ENCODE results near the gene NTN1. TPM values are rescaled to one million over a fixed set of nuclear protein-coding genes. Genes with fewer than 3 reads are reported as not detected.

The NTN1 gene
- total RNA-seq, 2 experiments from 2014 or later: not detected

DNA sequence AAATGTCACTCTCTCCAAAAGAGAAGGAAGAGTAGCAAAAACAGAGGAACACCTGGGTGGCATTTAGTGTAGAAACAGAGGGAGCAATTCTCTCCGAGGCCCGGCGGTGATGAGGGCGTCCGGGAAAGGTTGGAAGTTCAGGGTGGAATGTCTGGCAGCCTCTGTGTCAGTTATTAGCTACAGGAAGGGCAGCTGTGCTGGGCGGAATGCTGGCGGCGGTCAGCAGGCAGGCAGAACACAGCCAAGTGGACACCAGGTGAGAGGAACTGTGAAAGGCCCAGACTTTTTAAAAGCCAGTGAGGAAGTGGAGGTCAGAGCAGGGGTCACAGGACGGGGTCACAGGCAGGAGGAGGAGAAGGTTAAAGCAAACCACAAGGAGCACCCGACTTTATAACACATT, 238.1 kb downstream of the NTN1 start:
- no peaks in the 10 kb centered on the region for H4K20me1 ChIP-seq (ENCODE audit: insufficient read depth, low read length)
- H3K79me2 ChIP-seq (ENCODE audit: insufficient read depth, low read depth, low read length): no peaks in the 10 kb centered on the region
- DNase-seq (ENCODE audit: low spot score): no peak
- H3K4me2 ChIP-seq (ENCODE audit: low read length): no peak overlapping the region
- no peaks in the 10 kb centered on the region for H3K4me1 ChIP-seq (ENCODE audit: insufficient read depth, low read length, poor library complexity, severe bottlenecking)
- H3K4me3 ChIP-seq (ENCODE audit: low read depth, low read length, poor library complexity, severe bottlenecking): no peak overlapping the region
- H2AFZ ChIP-seq (ENCODE audit: low read length): no peak overlapping the region
- intact Hi-C loops (cut with micrococcal nuclease; ENCODE audit: unreplicated experiment): no loop called here
- no peaks in the 10 kb centered on the region for H3K9me3 ChIP-seq (ENCODE audit: low read length)
- POLR2A ChIA-PET: no interaction called here
- BruUV-seq (replicated peaks): no TSS peak
- H3K9me2 ChIP-seq (ENCODE audit: insufficient read depth, low read length): no peaks in the 10 kb centered on the region
- no peak overlapping the region for H3K27ac ChIP-seq (ENCODE audit: low read depth, low read length, poor library complexity, severe bottlenecking)
- no peaks in the 10 kb centered on the region for H3K36me3 ChIP-seq (ENCODE audit: insufficient read depth, low read length)
- CTCF ChIA-PET (ENCODE audit: unreplicated experiment): no interaction called here
- no peak for TF ChIP-seq EZH2phosphoT487 (IDR thresholded peaks at IDR 0.05; ENCODE audit: borderline replicate concordance, low read depth, low read length)
- TF ChIP-seq, protein P1, sequence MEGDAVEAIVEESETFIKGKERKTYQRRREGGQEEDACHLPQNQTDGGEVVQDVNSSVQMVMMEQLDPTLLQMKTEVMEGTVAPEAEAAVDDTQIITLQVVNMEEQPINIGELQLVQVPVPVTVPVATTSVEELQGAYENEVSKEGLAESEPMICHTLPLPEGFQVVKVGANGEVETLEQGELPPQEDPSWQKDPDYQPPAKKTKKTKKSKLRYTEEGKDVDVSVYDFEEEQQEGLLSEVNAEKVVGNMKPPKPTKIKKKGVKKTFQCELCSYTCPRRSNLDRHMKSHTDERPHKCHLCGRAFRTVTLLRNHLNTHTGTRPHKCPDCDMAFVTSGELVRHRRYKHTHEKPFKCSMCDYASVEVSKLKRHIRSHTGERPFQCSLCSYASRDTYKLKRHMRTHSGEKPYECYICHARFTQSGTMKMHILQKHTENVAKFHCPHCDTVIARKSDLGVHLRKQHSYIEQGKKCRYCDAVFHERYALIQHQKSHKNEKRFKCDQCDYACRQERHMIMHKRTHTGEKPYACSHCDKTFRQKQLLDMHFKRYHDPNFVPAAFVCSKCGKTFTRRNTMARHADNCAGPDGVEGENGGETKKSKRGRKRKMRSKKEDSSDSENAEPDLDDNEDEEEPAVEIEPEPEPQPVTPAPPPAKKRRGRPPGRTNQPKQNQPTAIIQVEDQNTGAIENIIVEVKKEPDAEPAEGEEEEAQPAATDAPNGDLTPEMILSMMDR (conservative IDR thresholded peaks at IDR 0.05; ENCODE audit: low read length): no peak

DNA sequence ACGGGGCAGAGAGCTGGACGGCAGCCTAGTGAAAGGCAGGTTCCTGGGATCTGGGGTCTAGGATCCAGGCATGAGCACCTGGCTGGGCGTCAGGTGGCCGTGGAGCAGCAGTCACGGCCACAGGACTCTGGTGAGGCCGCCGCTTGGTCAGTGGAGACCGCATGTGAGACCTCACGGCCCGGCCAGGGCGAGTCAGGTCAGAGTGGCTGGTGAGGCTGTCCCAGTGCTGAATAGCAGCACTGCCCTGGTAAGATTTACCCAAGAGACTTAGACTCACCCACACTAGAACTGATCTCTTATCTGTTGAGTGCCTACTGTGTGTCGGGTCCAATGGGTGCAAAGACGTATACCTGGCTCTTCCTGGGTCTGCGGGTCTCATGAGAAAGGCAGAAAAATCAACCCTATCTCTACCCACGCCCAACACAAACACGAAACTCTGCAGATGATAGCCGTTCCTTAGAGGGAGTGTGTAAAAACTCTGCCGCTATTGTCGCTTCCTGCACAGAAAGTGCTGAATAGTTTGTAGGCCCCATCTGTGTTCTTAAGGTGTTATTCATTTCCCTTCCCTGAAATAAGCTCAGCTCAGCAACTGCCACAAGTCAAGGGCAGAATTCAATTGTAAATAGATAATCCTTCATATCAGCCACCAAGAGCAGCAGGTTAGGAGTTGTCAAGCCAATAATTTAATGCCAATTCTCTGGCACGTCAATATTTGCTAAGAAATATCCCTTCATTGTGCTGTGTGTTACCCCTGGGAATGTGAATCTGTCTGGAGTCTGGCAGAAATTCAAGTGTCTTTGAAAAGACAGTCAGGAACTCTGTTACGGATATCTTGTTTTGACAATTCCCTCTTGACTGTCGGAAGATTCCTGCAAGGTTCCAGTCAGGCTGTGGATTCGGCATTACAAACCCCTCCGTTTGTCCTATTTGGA, 240.0 kb downstream of the NTN1 start:
- H3K79me2 ChIP-seq (ENCODE audit: insufficient read depth, low read depth, low read length): no peaks in the 10 kb centered on the region
- intact Hi-C loops (cut with micrococcal nuclease; ENCODE audit: unreplicated experiment): no loop called here
- no peak for DNase-seq (ENCODE audit: low spot score)
- no peak overlapping the region for H2AFZ ChIP-seq (ENCODE audit: low read length)
- H3K9me3 ChIP-seq (ENCODE audit: low read length): no peaks in the 10 kb centered on the region
- no peaks in the 10 kb centered on the region for H3K9me2 ChIP-seq (ENCODE audit: insufficient read depth, low read length)
- POLR2A ChIA-PET: no interaction called here
- no peak for TF ChIP-seq EZH2phosphoT487 (IDR thresholded peaks at IDR 0.05; ENCODE audit: borderline replicate concordance, low read depth, low read length)
- TF ChIP-seq, protein P1 (conservative IDR thresholded peaks at IDR 0.05; ENCODE audit: low read length): no peak
- no peak overlapping the region for H3K4me3 ChIP-seq (ENCODE audit: low read depth, low read length, poor library complexity, severe bottlenecking)
- H3K27ac ChIP-seq (ENCODE audit: low read depth, low read length, poor library complexity, severe bottlenecking): no peak overlapping the region
- BruUV-seq (replicated peaks): no TSS peak
- H3K36me3 ChIP-seq (ENCODE audit: insufficient read depth, low read length): no peaks in the 10 kb centered on the region
- no peaks in the 10 kb centered on the region for H4K20me1 ChIP-seq (ENCODE audit: insufficient read depth, low read length)
- H3K4me2 ChIP-seq (ENCODE audit: low read length): no peak overlapping the region
- no peaks in the 10 kb centered on the region for H3K4me1 ChIP-seq (ENCODE audit: insufficient read depth, low read length, poor library complexity, severe bottlenecking)
- CTCF ChIA-PET (ENCODE audit: unreplicated experiment): no interaction called here

DNA sequence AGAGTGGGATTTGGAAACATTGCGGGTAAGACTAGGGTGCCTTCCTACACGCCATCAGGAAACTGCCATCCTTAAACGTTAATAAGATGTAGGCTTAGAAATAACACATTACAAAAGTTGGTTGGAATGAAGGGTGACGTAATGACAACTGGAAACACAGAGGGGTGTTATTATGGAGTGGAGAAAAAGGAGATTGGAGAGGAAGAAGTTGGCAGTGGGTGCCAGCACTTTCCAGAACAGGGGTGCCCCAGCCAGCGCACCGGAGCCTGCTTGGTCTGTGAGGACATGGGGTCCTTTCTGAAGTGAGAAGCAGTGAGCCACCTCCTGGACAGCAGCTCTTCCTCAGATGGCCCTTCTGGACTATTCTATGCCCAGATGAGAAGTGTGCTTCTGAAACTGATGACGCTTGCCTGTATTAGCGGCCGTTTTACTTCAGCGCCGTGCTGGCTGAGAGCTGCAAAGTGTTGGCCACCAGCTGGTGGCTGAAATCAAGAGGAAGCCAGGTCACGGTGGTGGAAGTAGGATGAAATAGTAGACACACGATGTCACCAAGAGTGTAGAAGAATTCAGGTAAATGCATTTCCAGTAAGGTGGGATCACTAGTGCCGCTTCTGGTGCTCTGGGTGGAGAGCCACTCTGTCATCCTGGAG, 244.8 kb downstream of the NTN1 start:
- intact Hi-C loops (cut with micrococcal nuclease; ENCODE audit: unreplicated experiment): no loop called here
- DNase-seq (ENCODE audit: low spot score): no peak
- CTCF ChIA-PET (ENCODE audit: unreplicated experiment): no interaction called here
- POLR2A ChIA-PET: no interaction called here
- H3K4me1 ChIP-seq (ENCODE audit: insufficient read depth, low read length, poor library complexity, severe bottlenecking): no peaks in the 10 kb centered on the region
- TF ChIP-seq, protein P1 (conservative IDR thresholded peaks at IDR 0.05; ENCODE audit: low read length): no peak
- TF ChIP-seq EZH2phosphoT487 (IDR thresholded peaks at IDR 0.05; ENCODE audit: borderline replicate concordance, low read depth, low read length): no peak
- no peaks in the 10 kb centered on the region for H3K79me2 ChIP-seq (ENCODE audit: insufficient read depth, low read depth, low read length)
- no peaks in the 10 kb centered on the region for H4K20me1 ChIP-seq (ENCODE audit: insufficient read depth, low read length)
- no peaks in the 10 kb centered on the region for H3K9me2 ChIP-seq (ENCODE audit: insufficient read depth, low read length)
- no peaks in the 10 kb centered on the region for H3K36me3 ChIP-seq (ENCODE audit: insufficient read depth, low read length)
- no peak overlapping the region for H3K4me2 ChIP-seq (ENCODE audit: low read length)
- no peak overlapping the region for H3K4me3 ChIP-seq (ENCODE audit: low read depth, low read length, poor library complexity, severe bottlenecking)
- H3K27ac ChIP-seq (ENCODE audit: low read depth, low read length, poor library complexity, severe bottlenecking): no peak overlapping the region
- no peak overlapping the region for H2AFZ ChIP-seq (ENCODE audit: low read length)
- no peaks in the 10 kb centered on the region for H3K9me3 ChIP-seq (ENCODE audit: low read length)
- no TSS peak for BruUV-seq (replicated peaks)

Data from OCI-LY7 (cell line).